Choroid plexus epithelial cell (primary cell): ENCODE data around the gene TTLL12.
A peak's percentile ranks its signal among the peaks of the same experiment; 100 is the strongest.

Source experiments
- DNase-seq: peaks from one replicate; pipeline ENCODE4 v3.0.0-alpha.2; 2010; ENCODE audit warnings: low read depth
- H3K4me3 ChIP-seq: 2 replicates; pipeline ENCODE4 v1.5.1; 2011; ENCODE audit warnings: low read depth, mild to moderate bottlenecking, control low read depth, low read length, moderate library complexity
- TF ChIP-seq, protein P1 (sequence below): conservative IDR thresholded peaks from 2 replicates; pipeline ENCODE4 v1.5.1; 2011; ENCODE audit warnings: low read depth, mild to moderate bottlenecking, control low read depth, inconsistent platforms, low read length, moderate library complexity

Gene TTLL12

GRCh38 chr22:43191831-43192230 lies 4.9 kb upstream of the TTLL12 start:
- no peak overlapping the region for H3K4me3 ChIP-seq
- no peak for DNase-seq
- TF ChIP-seq, protein P1, sequence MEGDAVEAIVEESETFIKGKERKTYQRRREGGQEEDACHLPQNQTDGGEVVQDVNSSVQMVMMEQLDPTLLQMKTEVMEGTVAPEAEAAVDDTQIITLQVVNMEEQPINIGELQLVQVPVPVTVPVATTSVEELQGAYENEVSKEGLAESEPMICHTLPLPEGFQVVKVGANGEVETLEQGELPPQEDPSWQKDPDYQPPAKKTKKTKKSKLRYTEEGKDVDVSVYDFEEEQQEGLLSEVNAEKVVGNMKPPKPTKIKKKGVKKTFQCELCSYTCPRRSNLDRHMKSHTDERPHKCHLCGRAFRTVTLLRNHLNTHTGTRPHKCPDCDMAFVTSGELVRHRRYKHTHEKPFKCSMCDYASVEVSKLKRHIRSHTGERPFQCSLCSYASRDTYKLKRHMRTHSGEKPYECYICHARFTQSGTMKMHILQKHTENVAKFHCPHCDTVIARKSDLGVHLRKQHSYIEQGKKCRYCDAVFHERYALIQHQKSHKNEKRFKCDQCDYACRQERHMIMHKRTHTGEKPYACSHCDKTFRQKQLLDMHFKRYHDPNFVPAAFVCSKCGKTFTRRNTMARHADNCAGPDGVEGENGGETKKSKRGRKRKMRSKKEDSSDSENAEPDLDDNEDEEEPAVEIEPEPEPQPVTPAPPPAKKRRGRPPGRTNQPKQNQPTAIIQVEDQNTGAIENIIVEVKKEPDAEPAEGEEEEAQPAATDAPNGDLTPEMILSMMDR, result no peak

GRCh38 chr22:43188829-43189545 lies 2.1 kb upstream of the TTLL12 start:
- no peak overlapping the region for H3K4me3 ChIP-seq
- TF ChIP-seq, protein P1, result no peak
- DNase-seq, result no peak

DNA sequence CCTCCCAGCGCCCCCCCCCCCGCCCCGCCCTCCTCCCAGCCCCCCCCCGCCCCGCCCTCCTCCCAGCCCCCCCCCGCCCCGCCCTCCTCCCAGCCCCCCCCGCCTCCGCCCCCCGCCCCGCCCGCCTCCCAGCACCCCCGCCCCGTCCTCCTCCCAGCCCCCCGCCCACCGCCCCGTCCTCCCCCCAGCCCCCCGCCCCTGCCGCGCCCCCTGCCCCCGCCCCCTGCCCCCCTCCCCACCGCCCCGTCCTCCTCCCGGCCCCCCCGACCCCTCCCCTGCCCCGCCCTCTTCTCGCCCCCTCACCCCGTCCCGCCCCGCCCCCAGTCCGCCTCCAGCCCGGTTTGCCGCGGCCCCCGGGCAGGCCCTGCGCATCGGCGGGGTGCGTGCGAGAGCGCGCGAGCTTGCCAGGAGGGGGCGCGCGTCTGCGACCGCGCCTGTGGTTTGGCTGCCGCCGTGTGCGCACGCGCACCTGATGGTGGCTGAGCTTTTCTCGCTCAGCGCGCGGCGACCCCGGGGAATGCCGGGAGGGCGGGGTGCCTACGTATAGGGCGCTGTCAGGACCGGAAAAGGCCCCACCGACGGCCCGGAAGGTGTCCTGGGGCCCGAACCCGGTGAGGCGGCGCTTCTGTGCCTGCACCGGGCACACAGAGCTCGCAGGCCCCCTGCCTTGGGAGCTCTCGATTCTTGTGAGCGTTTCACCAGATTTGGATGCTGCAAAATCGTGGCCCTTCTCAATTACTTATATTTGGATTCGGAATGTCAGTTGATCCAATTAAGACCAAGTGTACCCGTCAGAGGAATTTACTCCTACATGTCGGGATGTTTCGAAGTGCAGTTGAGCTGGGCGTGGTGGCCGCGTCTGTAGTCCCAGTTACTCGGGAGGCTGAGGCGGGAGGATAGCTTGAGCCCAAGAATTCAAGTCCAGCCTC lies 501 bp upstream of the TTLL12 start:
- peak overlapping the region; percentile 60 for H3K4me3 ChIP-seq

DNA sequence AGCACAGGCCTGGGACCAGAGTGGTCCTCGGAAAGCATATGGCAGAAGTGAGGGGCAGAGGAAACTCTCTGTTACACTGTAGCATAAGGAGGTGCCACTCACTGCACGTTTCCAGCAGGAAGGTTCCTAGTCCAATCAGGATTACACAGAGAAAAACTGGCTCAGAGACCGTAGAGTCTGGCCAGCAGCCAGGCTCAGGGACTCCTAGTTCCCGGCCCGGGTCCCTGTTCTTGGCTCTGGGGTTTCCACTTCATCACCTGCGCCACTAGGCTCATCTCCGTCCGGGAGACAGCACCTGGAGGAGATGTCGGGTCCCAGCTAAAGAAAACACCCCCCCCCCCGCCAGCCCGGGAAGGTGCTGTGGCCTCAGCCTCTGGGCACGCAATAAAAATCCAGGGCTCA lies 1.1 kb downstream of the TTLL12 start:
- TF ChIP-seq, protein P1, result no peak
- DNase-seq, result peak; percentile 37
- peak overlapping the region; percentile 69 for H3K4me3 ChIP-seq

More for the DNA sequence above, 501 bp upstream of the TTLL12 start:
- TF ChIP-seq, protein P1, result peak; percentile 52
- peak; percentile 96 for DNase-seq

GRCh38 chr22:43183496-43184277 lies 3.2 kb downstream of the TTLL12 start:
- TF ChIP-seq, protein P1, result no peak
- DNase-seq, result peak; percentile 68

GRCh38 chr22:43182726-43183125 lies 4.2 kb downstream of the TTLL12 start:
- TF ChIP-seq, protein P1, result no peak
- DNase-seq, result no peak
- no peak overlapping the region for H3K4me3 ChIP-seq

More at GRCh38 chr22:43183496-43184277, 3.2 kb downstream of the TTLL12 start:
- no peak overlapping the region for H3K4me3 ChIP-seq
